Thyroid gland (tissue), 4 donors: Measurements from ENCODE around the gene CAPN5. TPM values are rescaled to one million over a fixed set of nuclear protein-coding genes. Genes with fewer than 3 reads are reported as not detected.

Experiments used
- DNase-seq, 2 donors: peaks; one replicate each; pipeline ENCODE4 v3.0.0-alpha.2; 2019
- H3K27ac ChIP-seq, 3 donors: fragments of 200-600 bp; sonication (generic); 1 replicate in 2 of 3; 2 replicates in 1 of 3; pipeline ENCODE4 v1.5.1; 2016 to 2019; ENCODE audit warnings: mild to moderate bottlenecking in 1 of 3, moderate library complexity in 1 of 3
- H3K27me3 ChIP-seq: fragments of 200-600 bp; sonication (generic); one replicate; pipeline ENCODE4 v1.5.1; 2019
- H3K36me3 ChIP-seq, 2 donors: fragments of 200-600 bp; sonication (generic); one replicate each; pipeline ENCODE4 v1.5.1; 2016 to 2019
- H3K4me1 ChIP-seq, 2 donors: fragments of 200-600 bp; sonication (generic); one replicate each; pipeline ENCODE4 v1.5.1; 2017 to 2019
- H3K4me3 ChIP-seq, 3 donors: fragments of 200-600 bp; sonication (generic); replicated peaks in 1 of 3; 1 replicate in 2 of 3; 2 replicates in 1 of 3; pipeline ENCODE4 v1.5.1; 2016; ENCODE audit warnings: mild to moderate bottlenecking in 1 of 3
- H3K9me3 ChIP-seq: fragments of 200-600 bp; sonication (generic); one replicate; pipeline ENCODE4 v1.5.1; 2017
- POLR2A ChIP-seq, 2 donors: fragments of 450-650 bp; IDR thresholded peaks; one replicate each; pipeline ENCODE4 v1.6.1; 2017; ENCODE audit warnings: antibody characterized with exemption in 2 of 2, mild to moderate bottlenecking in 2 of 2, moderate library complexity in 1 of 2
- WGBS, 2 donors: methylation state at CpG; one replicate each; pipeline ENCODE4 v1.1.5; 2017; 5-methylcytosine and 5-hydroxymethylcytosine counted together
- intact Hi-C: fragments of 100-400 bp; cut with DNase I; formaldehyde crosslinking; loops from one replicate; pipeline ENCODE4 v1.15.1; 2023
- total RNA-seq, 4 donors: library from RNA; depleted of rRNA; stranded (reverse); fragments of >200 nt; gene quantifications; one replicate each; pipeline ENCODE4 v1.2.3, GENCODE V29; 2016
- TF ChIP-seq, protein P1 (sequence below), 6 experiments: fragments of 200-600 bp in 3 of 6; fragments of 450-650 bp in 3 of 6; sonication (generic) in 3 of 6; IDR thresholded peaks; one replicate each; pipeline ENCODE4 v1.5.1; 2016 to 2019; ENCODE audit warnings: antibody characterized with exemption in 6 of 6, mild to moderate bottlenecking in 2 of 6, inconsistent platforms in 1 of 6, moderate library complexity in 1 of 6

Gene CAPN5
- total RNA-seq, 4 donors from 2014 or later, result 3.0 to 5.6 (median 4.1) TPM

DNA sequence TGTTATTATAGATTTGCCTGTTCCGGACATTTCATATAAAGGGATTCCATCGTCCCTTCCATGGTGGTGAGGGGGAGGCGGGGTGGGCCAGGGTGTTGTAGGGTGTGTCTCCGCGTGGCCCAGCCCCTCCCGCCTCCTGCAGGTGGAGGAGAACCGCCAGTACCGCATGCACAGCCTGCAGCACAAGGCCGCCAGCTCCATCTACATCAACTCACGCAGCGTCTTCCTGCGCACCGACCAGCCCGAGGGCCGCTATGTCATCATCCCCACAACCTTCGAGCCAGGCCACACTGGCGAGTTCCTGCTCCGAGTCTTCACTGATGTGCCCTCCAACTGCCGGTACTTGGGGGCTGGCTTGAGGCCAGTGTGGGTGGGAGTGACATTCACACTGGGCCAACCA, 53.8 kb downstream of the CAPN5 start:
- Histone ChIP-seq H3K27ac (no peak overlapping the region), H3K27me3 (no peaks in the 10 kb centered on the region), H3K9me3 (no peaks in the 10 kb centered on the region), H3K4me1 (no peaks in the 10 kb centered on the region), H3K4me3 (no peak overlapping the region), H3K36me3 (no peaks in the 10 kb centered on the region)
- TF ChIP-seq, protein P1, sequence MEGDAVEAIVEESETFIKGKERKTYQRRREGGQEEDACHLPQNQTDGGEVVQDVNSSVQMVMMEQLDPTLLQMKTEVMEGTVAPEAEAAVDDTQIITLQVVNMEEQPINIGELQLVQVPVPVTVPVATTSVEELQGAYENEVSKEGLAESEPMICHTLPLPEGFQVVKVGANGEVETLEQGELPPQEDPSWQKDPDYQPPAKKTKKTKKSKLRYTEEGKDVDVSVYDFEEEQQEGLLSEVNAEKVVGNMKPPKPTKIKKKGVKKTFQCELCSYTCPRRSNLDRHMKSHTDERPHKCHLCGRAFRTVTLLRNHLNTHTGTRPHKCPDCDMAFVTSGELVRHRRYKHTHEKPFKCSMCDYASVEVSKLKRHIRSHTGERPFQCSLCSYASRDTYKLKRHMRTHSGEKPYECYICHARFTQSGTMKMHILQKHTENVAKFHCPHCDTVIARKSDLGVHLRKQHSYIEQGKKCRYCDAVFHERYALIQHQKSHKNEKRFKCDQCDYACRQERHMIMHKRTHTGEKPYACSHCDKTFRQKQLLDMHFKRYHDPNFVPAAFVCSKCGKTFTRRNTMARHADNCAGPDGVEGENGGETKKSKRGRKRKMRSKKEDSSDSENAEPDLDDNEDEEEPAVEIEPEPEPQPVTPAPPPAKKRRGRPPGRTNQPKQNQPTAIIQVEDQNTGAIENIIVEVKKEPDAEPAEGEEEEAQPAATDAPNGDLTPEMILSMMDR (IDR thresholded peaks at IDR 0.05), result no peak
- TF ChIP-seq POLR2A (IDR thresholded peaks at IDR 0.05), result no peak
- intact Hi-C loops, result loop anchor here (10.0 kb wide), 1 partner anchor 434 kb away; no protein-coding TSS in a partner anchor
- DNase-seq, result no peak
- WGBS, 2 donors, result 93 to 94% methylated on average over 16 to 19 of the region's 19 CpGs

DNA sequence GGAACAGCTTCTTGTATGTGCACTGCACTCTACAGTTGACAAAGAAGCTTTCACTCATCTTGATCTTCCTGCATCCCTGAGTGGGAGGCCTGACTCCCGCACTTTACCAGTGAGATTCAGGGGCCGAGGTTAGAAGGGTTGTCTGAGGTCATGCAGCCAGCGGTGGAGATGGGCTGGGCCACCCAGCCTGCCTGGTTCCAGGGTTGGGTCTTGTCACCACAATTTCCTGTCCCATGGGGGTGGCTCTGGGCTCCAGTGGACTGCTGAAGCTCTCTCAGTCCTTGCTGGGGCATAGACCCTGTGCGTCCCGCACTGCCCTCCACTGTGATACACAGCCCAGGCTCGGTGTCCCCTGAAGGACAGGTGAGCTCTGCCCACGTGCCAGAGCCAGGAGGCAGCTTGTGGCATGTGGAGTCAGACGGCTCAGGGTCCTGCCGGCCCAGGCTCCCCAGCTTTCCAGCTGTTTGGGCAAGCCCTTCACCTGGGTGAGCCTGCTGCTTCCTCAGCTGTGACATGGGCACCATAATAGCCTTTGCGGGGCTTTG, 54.4 kb downstream of the CAPN5 start:
- Histone ChIP-seq H3K4me3 (no peak overlapping the region), H3K36me3 (no peaks in the 10 kb centered on the region), H3K27me3 (no peaks in the 10 kb centered on the region), H3K9me3 (no peaks in the 10 kb centered on the region), H3K4me1 (no peaks in the 10 kb centered on the region), H3K27ac (no peak overlapping the region)
- DNase-seq, result no peak
- 95 to 98% methylated on average over 5 to 6 of the region's 10 CpGs for WGBS, 2 donors
- TF ChIP-seq POLR2A (IDR thresholded peaks at IDR 0.05), result no peak
- TF ChIP-seq, protein P1 (IDR thresholded peaks at IDR 0.05), result no peak
- intact Hi-C loops, result loop anchor here (10.0 kb wide), 1 partner anchor 434 kb away; no protein-coding TSS in a partner anchor

DNA sequence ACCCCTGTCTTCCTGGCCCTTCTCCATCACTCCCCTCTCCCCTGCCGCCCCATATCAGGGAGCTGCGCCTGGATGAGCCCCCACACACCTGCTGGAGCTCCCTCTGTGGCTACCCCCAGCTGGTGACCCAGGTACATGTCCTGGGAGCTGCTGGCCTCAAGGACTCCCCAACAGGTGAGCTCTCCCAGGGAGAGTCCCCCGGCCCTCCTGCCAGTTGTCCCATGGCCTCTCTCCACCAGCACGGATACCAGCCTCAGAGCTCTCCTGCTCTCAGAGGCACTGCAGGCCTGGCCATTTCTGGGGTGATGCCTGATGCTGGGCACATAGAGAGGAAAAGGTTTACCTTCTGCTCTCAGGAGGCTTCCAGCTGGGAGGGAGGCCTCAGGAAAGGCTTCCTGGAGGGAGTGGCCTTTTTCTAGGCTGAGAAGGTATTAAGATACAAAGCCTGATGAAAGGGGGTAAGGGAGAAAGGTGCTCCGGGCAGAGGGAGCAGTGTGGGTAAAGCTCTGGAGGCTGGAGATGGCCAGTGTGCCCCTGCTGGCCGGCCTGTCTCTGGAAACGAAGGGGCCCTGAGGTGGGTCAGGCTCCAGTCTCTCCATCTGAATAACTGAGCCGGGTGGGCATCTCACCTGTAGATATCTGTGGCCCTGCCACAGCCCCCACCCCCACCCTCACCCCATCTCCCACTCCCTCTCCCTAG, 55.3 kb downstream of the CAPN5 start:
- Histone ChIP-seq H3K27me3 (no peaks in the 10 kb centered on the region), H3K9me3 (no peaks in the 10 kb centered on the region), H3K4me3 (no peak overlapping the region), H3K36me3 (no peaks in the 10 kb centered on the region), H3K4me1 (peaks cover 3 to 4% of the 10 kb centered on the region in 2 donors), H3K27ac (no peak overlapping the region)
- DNase-seq, result no peak
- 90 to 92% methylated on average over 7 to 8 of the region's 8 CpGs for WGBS, 2 donors
- TF ChIP-seq, protein P1 (IDR thresholded peaks at IDR 0.05), result no peak
- TF ChIP-seq POLR2A (IDR thresholded peaks at IDR 0.05), result no peak
- intact Hi-C loops, result loop anchor here (10.0 kb wide), 1 partner anchor 433 kb away; no protein-coding TSS in a partner anchor

DNA sequence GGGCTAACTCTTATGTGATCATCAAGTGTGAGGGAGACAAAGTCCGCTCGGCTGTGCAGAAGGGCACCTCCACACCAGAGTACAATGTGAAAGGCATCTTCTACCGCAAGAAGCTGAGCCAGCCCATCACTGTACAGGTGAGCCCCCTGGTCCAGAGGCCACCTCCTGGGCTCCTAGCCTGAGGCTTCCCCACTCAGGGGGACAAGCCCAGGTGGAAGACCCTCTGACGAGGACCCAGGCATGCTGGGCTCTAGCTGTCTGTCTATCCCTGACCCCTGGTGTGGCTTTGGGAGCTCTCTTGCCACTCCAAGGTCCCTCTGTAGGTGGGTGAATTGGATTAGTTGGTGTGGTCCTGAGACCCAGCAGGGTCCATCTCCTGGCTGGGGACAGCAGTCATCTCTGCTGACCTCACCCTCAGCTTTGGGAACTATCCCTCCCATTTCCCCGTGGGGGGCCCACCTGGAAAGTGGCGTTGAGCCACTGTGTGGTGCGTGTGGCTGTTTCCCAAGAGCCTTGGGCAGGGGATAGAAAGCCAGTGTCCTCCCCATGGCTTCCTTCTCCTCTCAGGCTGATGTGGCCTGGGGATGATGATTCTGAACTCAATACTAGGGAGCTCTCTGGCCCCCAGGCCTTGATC, 55.9 kb downstream of the CAPN5 start:
- WGBS, 2 donors, result 92 to 96% methylated on average over 5 to 6 of the region's 7 CpGs
- intact Hi-C loops, result loop anchor here (10.0 kb wide), 1 partner anchor 432 kb away; no protein-coding TSS in a partner anchor
- Histone ChIP-seq H3K4me3 (no peak overlapping the region), H3K27ac (no peak overlapping the region), H3K27me3 (no peaks in the 10 kb centered on the region), H3K4me1 (peaks cover 7 to 8% of the 10 kb centered on the region in 2 donors), H3K9me3 (no peaks in the 10 kb centered on the region), H3K36me3 (no peaks in the 10 kb centered on the region)
- no peak for DNase-seq
- TF ChIP-seq, protein P1 (IDR thresholded peaks at IDR 0.05), result no peak
- TF ChIP-seq POLR2A (IDR thresholded peaks at IDR 0.05), result no peak
